Measurements from ENCODE around the gene CD53. TPM values are rescaled to one million over a fixed set of nuclear protein-coding genes. Genes with fewer than 3 reads are reported as not detected.

The CD53 gene
- polyA plus RNA-seq, 3 donors, result 826 to 1,222 (median 1,107) TPM

DNA sequence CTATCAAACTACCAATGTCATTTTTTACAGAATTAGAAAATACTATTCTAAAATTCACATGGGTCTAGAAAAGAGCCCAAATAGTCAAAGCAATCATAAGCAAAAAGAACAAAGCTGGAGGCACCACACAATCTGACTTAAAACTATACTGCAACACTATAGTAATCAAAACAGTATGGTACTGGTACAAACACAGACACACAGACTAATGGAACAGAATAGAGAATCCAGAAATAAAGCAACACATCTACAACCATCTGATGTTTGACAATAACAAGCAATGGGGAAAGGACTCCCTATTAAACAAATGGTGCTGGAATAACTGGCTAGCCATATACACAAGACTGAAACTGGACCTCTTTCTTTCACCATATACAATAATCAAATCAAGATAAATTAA, 39.8 kb downstream of the CD53 start:
- peaks cover 2 to 6% (median 4%) of the 10 kb centered on the region in 3 donors for H3K27me3 Mint-ChIP-seq (ENCODE audit: low read depth in 3 of 3)
- TF ChIP-seq CTCF (IDR thresholded peaks at IDR 0.05), result no peak
- Histone ChIP-seq H3K4me3 (replicated peaks in 1 of 3; ENCODE audit: low read depth in 2 of 3, low read length in 3 of 3) (no peak overlapping the region), H3K79me2 (ENCODE audit: insufficient read depth, low read length) (no peaks in the 10 kb centered on the region), H4K20me1 (ENCODE audit: insufficient read depth, low read length) (no peaks in the 10 kb centered on the region), H3K9ac (ENCODE audit: insufficient read depth, low read length, poor library complexity, severe bottlenecking) (no peak overlapping the region), H3K9me3 (replicated peaks in 1 of 2; ENCODE audit: control insufficient read depth in 1 of 2, insufficient read depth in 1 of 2, low read length in 2 of 2) (peaks cover 12 to 43% of the 10 kb centered on the region in 2 donors), H3K36me3 (replicated peaks in 1 of 2; ENCODE audit: control insufficient read depth in 1 of 2, insufficient read depth in 2 of 2, low read length in 2 of 2) (no peaks in the 10 kb centered on the region), H3K4me2 (replicated peaks; ENCODE audit: extremely low read depth, low read length, poor library complexity, severe bottlenecking) (no peak overlapping the region), H3K27me3 (ENCODE audit: control insufficient read depth in 2 of 2, insufficient read depth in 2 of 2, low read length in 2 of 2) (no peaks in the 10 kb centered on the region), H3K4me1 (ENCODE audit: control insufficient read depth in 1 of 2, insufficient read depth in 2 of 2, low read length in 2 of 2) (peaks cover 5 to 6% of the 10 kb centered on the region in 2 donors), H3K27ac (ENCODE audit: low read depth in 1 of 2, low read length in 2 of 2) (no peak overlapping the region), H2AFZ (ENCODE audit: insufficient read depth, low read depth, low read length, poor library complexity, severe bottlenecking) (no peak overlapping the region)
- peaks cover 27 to 69% (median 59%) of the 10 kb centered on the region in 7 donors for H3K9me3 Mint-ChIP-seq
- H3K4me1 Mint-ChIP-seq, result peaks cover 10% of the 10 kb centered on the region
- no peak overlapping the region for H3K4me3 Mint-ChIP-seq
- DNase-seq, result no peak
- H3K36me3 Mint-ChIP-seq, result no peaks in the 10 kb centered on the region
- no peak overlapping the region for H3K27ac Mint-ChIP-seq
- intact Hi-C loops (cut with micrococcal nuclease), result no loop called here

- Mint-ChIP-seq H3K27me3 (ENCODE audit: low read depth in 3 of 3) (peaks cover 2 to 6% (median 6%) of the 10 kb centered on the region in 3 donors), H3K36me3 (peaks cover 0 to 2% of the 10 kb centered on the region in 2 donors), H3K4me3 (no peak overlapping the region), H3K9me3 (peaks cover 23 to 50% (median 45%) of the 10 kb centered on the region in 7 donors), H3K27ac (no peak overlapping the region), H3K4me1 (peaks cover 10% of the 10 kb centered on the region)
- H2AFZ ChIP-seq (ENCODE audit: insufficient read depth, low read depth, low read length, poor library complexity, severe bottlenecking), result no peak overlapping the region
- intact Hi-C loops (cut with micrococcal nuclease), result no loop called here
- peaks cover 5 to 6% of the 10 kb centered on the region in 2 donors for H3K4me1 ChIP-seq (ENCODE audit: control insufficient read depth in 1 of 2, insufficient read depth in 2 of 2, low read length in 2 of 2)
- H3K4me3 ChIP-seq (replicated peaks in 1 of 3; ENCODE audit: low read depth in 2 of 3, low read length in 3 of 3), result no peak overlapping the region
- H3K9me3 ChIP-seq (replicated peaks in 1 of 2; ENCODE audit: control insufficient read depth in 1 of 2, insufficient read depth in 1 of 2, low read length in 2 of 2), result peaks cover 12 to 27% of the 10 kb centered on the region in 2 donors
- H3K79me2 ChIP-seq (ENCODE audit: insufficient read depth, low read length), result no peaks in the 10 kb centered on the region
- no peaks in the 10 kb centered on the region for H3K36me3 ChIP-seq (replicated peaks in 1 of 2; ENCODE audit: control insufficient read depth in 1 of 2, insufficient read depth in 2 of 2, low read length in 2 of 2)
- H3K27me3 ChIP-seq (ENCODE audit: control insufficient read depth in 2 of 2, insufficient read depth in 2 of 2, low read length in 2 of 2), result no peaks in the 10 kb centered on the region
- H3K4me2 ChIP-seq (replicated peaks; ENCODE audit: extremely low read depth, low read length, poor library complexity, severe bottlenecking), result no peak overlapping the region
- H4K20me1 ChIP-seq (ENCODE audit: insufficient read depth, low read length), result no peaks in the 10 kb centered on the region
- DNase-seq, result no peak
- no CpG with 5 or more reads among the region's 3 CpGs for WGBS (ENCODE audit: insufficient coverage)
- H3K9ac ChIP-seq (ENCODE audit: insufficient read depth, low read length, poor library complexity, severe bottlenecking), result no peak overlapping the region
- no peak overlapping the region for H3K27ac ChIP-seq (ENCODE audit: low read depth in 1 of 2, low read length in 2 of 2)
- TF ChIP-seq CTCF (IDR thresholded peaks at IDR 0.05), result no peak
Measured at GRCh38 chr1:110914676-110915075, 41.7 kb downstream of the CD53 start.
